Prostate gland (tissue), 2 donors: ENCODE results near the gene TNNI3K. TPM values are rescaled to one million over a fixed set of nuclear protein-coding genes. Genes with fewer than 3 reads are reported as not detected.
"Not testable (repeated sequence)": the region's sequence is repeated elsewhere in the genome, so short reads cannot be mapped to it uniquely, and the experiment has no call there.

ENCODE experiments used
- DNase-seq: peaks from one replicate; pipeline ENCODE4 v3.0.0-alpha.2; 2019; ENCODE audit warnings: low spot score
- H3K27ac ChIP-seq, 2 donors: fragments of 200-600 bp; sonication (generic); 2 replicates each; pipeline ENCODE4 v1.5.1; 2017 to 2019
- H3K27me3 ChIP-seq: fragments of 200-600 bp; sonication (generic); replicated peaks from 2 replicates; pipeline ENCODE4 v1.5.1; 2019; ENCODE audit not compliant: insufficient read depth
- H3K36me3 ChIP-seq, 2 donors: fragments of 200-600 bp; sonication (generic); 1 replicate in 1 of 2; 2 replicates in 1 of 2; pipeline versions ENCODE4 v1.5.1 to v1.8.1; 2017 to 2019
- H3K4me1 ChIP-seq: fragments of 200-600 bp; sonication (generic); replicated peaks from 2 replicates; pipeline ENCODE4 v1.5.1; 2019
- H3K4me3 ChIP-seq, 2 donors: fragments of 200-600 bp; sonication (generic); 2 replicates each; pipeline ENCODE4 v1.5.1; 2017 to 2019
- H3K9me3 ChIP-seq: fragments of 200-600 bp; sonication (generic); 2 replicates; pipeline ENCODE4 v1.5.1; 2017
- POLR2A ChIP-seq: fragments of 450-650 bp; IDR thresholded peaks from one replicate; pipeline ENCODE4 v1.6.1; 2016; ENCODE audit warnings: antibody characterized with exemption, mild to moderate bottlenecking
- POLR2AphosphoS5 ChIP-seq: sonication (generic); formaldehyde crosslinking; IDR thresholded peaks from one replicate; pipeline ENCODE4 v1.6.1; 2017; ENCODE audit warnings: antibody characterized with exemption
- WGBS: methylation state at CpG from one replicate; pipeline ENCODE4 v1.1.5; 2018; 5-methylcytosine and 5-hydroxymethylcytosine counted together
- intact Hi-C: fragments of 100-400 bp; cut with DNase I; formaldehyde crosslinking; loops from one replicate; pipeline ENCODE4 v1.14.2; 2022
- total RNA-seq, 2 donors: library from RNA; depleted of rRNA; stranded (reverse); fragments of >200 nt; gene quantifications; one replicate each; pipeline ENCODE4 v1.1.0, GENCODE V29; 2016
- TF ChIP-seq, protein P1 (sequence below), 4 experiments: fragments of 200-600 bp in 2 of 4; fragments of 450-650 bp in 2 of 4; sonication (generic) in 2 of 4; IDR thresholded peaks; 1 replicate in 3 of 4; 2 replicates in 1 of 4; pipeline ENCODE4 v1.5.1; 2016 to 2019; ENCODE audit warnings: antibody characterized with exemption in 4 of 4, mild to moderate bottlenecking in 2 of 4, moderate library complexity in 2 of 4

Gene TNNI3K
- total RNA-seq, 2 donors from 2014 or later = not detected

- no peak for TF ChIP-seq POLR2AphosphoS5
- TF ChIP-seq POLR2A = no peak
- TF ChIP-seq, protein P1, sequence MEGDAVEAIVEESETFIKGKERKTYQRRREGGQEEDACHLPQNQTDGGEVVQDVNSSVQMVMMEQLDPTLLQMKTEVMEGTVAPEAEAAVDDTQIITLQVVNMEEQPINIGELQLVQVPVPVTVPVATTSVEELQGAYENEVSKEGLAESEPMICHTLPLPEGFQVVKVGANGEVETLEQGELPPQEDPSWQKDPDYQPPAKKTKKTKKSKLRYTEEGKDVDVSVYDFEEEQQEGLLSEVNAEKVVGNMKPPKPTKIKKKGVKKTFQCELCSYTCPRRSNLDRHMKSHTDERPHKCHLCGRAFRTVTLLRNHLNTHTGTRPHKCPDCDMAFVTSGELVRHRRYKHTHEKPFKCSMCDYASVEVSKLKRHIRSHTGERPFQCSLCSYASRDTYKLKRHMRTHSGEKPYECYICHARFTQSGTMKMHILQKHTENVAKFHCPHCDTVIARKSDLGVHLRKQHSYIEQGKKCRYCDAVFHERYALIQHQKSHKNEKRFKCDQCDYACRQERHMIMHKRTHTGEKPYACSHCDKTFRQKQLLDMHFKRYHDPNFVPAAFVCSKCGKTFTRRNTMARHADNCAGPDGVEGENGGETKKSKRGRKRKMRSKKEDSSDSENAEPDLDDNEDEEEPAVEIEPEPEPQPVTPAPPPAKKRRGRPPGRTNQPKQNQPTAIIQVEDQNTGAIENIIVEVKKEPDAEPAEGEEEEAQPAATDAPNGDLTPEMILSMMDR (IDR thresholded peaks at IDR 0.05) = no peak
- Histone ChIP-seq H3K9me3 (no peaks in the 10 kb centered on the region), H3K27me3 (no peaks in the 10 kb centered on the region), H3K36me3 (no peaks in the 10 kb centered on the region), H3K4me3 (no peak overlapping the region), H3K27ac (no peak overlapping the region), H3K4me1 (no peaks in the 10 kb centered on the region)
- intact Hi-C loops = no loop called here
- DNase-seq = no peak
- 97% methylated on average over 14 of the region's 22 CpGs for WGBS
These were observed 12.8 kb downstream of the TNNI3K start for GRCh38 chr1:74247881-74248528.

GRCh38 chr1:74253243-74253824, 18.1 kb downstream of the TNNI3K start:
- H3K27me3 ChIP-seq, DNase-seq, H3K4me1 ChIP-seq, H3K4me3 ChIP-seq, H3K36me3 ChIP-seq, H3K9me3 ChIP-seq, H3K27ac ChIP-seq, intact Hi-C loops: not testable (repeated sequence)
- 93% methylated on average over 30 of the region's 32 CpGs for WGBS

- Histone ChIP-seq H3K27ac (no peak overlapping the region), H3K36me3 (no peaks in the 10 kb centered on the region), H3K27me3 (no peaks in the 10 kb centered on the region), H3K4me1 (no peaks in the 10 kb centered on the region), H3K4me3 (no peak overlapping the region), H3K9me3 (no peaks in the 10 kb centered on the region)
- WGBS = 93% methylated on average over 3 of the region's 3 CpGs
- intact Hi-C loops = no loop called here
- no peak for DNase-seq
- TF ChIP-seq POLR2AphosphoS5 (no peak), POLR2A (no peak)
- TF ChIP-seq, protein P1 (IDR thresholded peaks at IDR 0.05) = no peak
These were observed 30.8 kb downstream of the TNNI3K start for GRCh38 chr1:74266001-74266400.

- no peaks in the 10 kb centered on the region for H3K9me3 ChIP-seq
- TF ChIP-seq, protein P1 (IDR thresholded peaks at IDR 0.05) = no peak
- TF ChIP-seq POLR2AphosphoS5 (no peak), POLR2A (no peak)
- no peak for DNase-seq
- no peaks in the 10 kb centered on the region for H3K27me3 ChIP-seq
- H3K36me3 ChIP-seq = no peaks in the 10 kb centered on the region
- 74% methylated on average over 2 of the region's 2 CpGs for WGBS
- intact Hi-C loops = no loop called here
- no peak overlapping the region for H3K4me3 ChIP-seq
- no peaks in the 10 kb centered on the region for H3K4me1 ChIP-seq
- no peak overlapping the region for H3K27ac ChIP-seq
These were observed 36.3 kb downstream of the TNNI3K start for GRCh38 chr1:74271503-74271902.

- TF ChIP-seq, protein P1 (IDR thresholded peaks at IDR 0.05) = no peak
- no peak for TF ChIP-seq POLR2AphosphoS5
- no peak for TF ChIP-seq POLR2A
- 92% methylated on average over 6 of the region's 6 CpGs for WGBS
- intact Hi-C loops = no loop called here
- Histone ChIP-seq H3K36me3 (no peaks in the 10 kb centered on the region), H3K4me1 (no peaks in the 10 kb centered on the region), H3K27ac (no peak overlapping the region), H3K9me3 (no peaks in the 10 kb centered on the region), H3K4me3 (no peak overlapping the region), H3K27me3 (no peaks in the 10 kb centered on the region)
- DNase-seq = no peak
These were observed 45.6 kb downstream of the TNNI3K start for GRCh38 chr1:74280642-74281396.
